Omental fat pad (tissue), 4 donors: ENCODE results near the gene INPP4B. TPM values are rescaled to one million over a fixed set of nuclear protein-coding genes. Genes with fewer than 3 reads are reported as not detected.

Experiments
- ATAC-seq: fragments of 150-250 bp; one replicate; pipeline ENCODE4 v1.9.1; 2016; ENCODE audit warnings: mild to moderate bottlenecking, moderate library complexity; ENCODE audit not compliant: low FRiP score
- DNase-seq: peaks from one replicate; pipeline ENCODE4 v3.0.0-alpha.2; 2019; ENCODE audit warnings: low spot score
- total RNA-seq, 4 donors: library from RNA; depleted of rRNA; stranded (reverse); fragments of >200 nt; gene quantifications; one replicate each; pipeline ENCODE4 v1.1.0, GENCODE V29; 2016
- TF ChIP-seq, protein P1 (sequence below), 3 donors: fragments of 450-650 bp; IDR thresholded peaks; one replicate each; pipeline ENCODE4 v1.5.1; 2016 to 2017; ENCODE audit warnings: antibody characterized with exemption in 3 of 3, mild to moderate bottlenecking in 3 of 3, moderate library complexity in 2 of 3

Gene INPP4B
- total RNA-seq, 4 donors from 2014 or later: 6.6 to 54.2 (median 14.2) TPM

DNA sequence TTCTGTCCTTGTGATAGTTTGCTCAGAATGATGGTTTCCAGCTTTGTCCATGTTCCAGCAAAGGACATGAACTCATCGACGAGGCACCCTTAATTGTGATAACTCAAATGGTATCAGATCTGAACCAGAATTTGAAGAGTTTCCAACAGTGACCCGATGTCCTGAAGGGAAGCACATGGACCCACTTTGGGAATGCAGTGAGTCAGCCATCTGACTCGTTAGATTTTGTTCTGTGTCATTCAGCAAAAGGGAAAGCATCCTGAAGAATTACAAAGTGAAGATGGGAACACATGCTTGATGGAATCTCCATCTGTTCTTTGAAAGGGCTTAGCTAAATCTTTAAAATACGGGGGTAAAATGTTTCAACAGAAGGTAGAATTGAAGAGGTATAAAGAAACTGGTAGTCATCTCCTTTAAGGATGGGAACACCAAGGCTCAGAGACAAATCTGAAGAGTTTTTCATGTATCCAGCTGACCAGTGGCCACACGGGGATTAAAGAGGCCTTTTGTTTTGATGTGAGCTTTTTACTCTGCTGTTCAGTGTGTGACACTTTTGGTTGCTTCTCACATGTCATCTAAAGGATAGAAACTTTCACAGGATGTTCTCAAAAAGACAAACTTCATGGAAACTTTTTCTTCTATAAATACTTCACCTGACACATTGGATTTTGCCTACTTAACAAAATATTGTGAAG is 393.8 kb downstream of the INPP4B start:
- DNase-seq (no peak), ATAC-seq (no peak)
- TF ChIP-seq, protein P1, sequence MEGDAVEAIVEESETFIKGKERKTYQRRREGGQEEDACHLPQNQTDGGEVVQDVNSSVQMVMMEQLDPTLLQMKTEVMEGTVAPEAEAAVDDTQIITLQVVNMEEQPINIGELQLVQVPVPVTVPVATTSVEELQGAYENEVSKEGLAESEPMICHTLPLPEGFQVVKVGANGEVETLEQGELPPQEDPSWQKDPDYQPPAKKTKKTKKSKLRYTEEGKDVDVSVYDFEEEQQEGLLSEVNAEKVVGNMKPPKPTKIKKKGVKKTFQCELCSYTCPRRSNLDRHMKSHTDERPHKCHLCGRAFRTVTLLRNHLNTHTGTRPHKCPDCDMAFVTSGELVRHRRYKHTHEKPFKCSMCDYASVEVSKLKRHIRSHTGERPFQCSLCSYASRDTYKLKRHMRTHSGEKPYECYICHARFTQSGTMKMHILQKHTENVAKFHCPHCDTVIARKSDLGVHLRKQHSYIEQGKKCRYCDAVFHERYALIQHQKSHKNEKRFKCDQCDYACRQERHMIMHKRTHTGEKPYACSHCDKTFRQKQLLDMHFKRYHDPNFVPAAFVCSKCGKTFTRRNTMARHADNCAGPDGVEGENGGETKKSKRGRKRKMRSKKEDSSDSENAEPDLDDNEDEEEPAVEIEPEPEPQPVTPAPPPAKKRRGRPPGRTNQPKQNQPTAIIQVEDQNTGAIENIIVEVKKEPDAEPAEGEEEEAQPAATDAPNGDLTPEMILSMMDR (IDR thresholded peaks at IDR 0.05): no peak

- TF ChIP-seq, protein P1 (IDR thresholded peaks at IDR 0.05): no peak
- ATAC-seq (no peak), DNase-seq (no peak)
Measured at GRCh38 chr4:142449771-142450373, 396.2 kb downstream of the INPP4B start.

DNA sequence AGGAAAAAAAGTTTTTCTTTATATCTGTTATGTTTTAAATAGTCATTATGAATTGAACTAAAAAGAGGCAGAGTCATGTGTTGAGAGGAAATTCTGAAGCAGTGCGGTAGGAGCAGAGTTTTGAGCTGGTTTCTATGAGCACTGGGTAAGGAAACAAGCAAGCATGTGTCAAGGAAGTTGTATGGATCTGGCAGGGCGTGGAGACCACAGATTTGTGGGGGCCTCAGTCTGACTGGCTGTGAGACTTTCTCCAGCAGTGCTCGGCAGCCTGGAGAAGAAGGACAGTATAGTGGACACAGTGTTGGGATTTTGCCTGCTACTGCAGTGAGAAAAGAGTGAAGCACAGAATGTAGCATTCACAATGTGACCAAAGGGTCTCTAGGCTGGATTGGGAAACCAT is 399.1 kb downstream of the INPP4B start:
- ATAC-seq (no peak), DNase-seq (no peak)
- TF ChIP-seq, protein P1 (IDR thresholded peaks at IDR 0.05): no peak

DNA sequence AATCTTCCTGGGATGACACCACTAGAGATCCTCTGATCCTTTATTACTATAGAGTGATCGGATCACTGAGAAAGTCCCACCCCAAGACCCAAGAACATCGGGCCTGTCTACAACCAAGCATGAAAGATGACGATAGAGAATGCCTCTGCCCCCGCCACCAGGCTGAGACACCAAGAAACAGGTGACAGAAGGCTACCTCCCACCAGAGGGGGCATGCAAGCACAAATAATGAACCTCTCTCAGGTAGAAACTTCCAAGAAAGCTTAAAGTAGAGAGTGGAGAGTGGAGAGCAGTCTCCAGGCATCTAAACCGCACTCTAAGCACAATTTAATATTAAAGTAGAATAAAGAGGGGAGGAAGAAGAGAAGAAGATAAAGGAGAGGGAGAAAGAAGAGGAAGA is 402.6 kb downstream of the INPP4B start:
- ATAC-seq: no peak
- TF ChIP-seq, protein P1 (IDR thresholded peaks at IDR 0.05): no peak
- DNase-seq: no peak

DNA sequence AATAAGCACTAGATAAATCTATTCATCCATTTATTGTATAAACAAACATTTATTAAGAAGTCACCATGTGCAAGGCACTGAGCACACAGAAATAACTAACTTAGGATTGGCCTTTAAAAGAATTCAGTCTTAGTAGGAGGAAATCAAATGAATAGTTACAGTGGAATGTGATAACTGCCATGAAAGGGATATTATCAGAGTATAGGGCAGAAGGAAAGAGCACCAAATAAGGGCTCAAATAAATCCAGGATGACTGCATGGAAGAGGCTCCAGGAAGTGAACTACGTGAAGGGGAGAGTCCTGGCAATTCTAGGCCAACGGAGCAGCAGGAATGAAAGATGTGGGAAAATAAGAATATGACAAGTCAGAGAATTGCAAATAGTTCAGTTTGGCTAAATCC is 406.0 kb downstream of the INPP4B start:
- no peak for DNase-seq
- TF ChIP-seq, protein P1 (IDR thresholded peaks at IDR 0.05): no peak
- no peak for ATAC-seq

- no peak for ATAC-seq
- no peak for DNase-seq
- TF ChIP-seq, protein P1 (IDR thresholded peaks at IDR 0.05): no peak
Measured at GRCh38 chr4:142435599-142436235, 410.4 kb downstream of the INPP4B start.
